ENCODE measurements around the gene MRAP.

DNA sequence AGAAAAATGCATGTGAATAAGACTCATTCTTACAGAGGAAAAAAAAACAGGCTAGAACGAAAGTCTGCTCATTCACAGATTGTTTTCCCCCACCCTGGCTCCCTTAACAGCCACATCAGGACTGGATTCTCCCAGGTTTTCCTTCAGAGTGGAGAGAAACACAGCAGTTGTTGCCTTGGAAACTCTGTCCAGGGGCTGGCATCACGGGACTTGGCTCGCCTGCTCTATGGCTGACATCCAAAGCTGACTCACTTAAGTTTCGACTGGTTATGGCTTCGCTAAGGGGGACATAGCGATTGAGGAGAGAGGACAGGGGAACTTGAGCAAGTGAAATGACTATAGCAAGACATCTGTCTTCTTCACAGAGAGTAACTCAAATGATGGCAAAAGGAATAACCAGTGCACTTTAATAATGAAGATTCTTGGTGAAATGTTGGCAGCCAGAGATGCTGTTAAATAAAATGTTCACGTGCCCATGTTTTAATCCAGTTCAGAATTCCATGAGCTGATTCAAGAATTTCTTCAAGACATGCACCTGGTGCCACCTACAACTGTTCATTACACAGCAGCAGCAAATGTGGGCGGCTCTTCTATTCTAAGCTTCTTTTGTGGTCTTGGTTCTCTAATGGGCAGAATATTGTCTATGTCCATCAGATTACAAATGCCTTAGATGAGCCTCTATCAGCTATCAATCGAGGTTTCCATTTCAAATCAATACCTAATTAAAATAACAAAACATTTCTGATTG, 41.6 kb upstream of the MRAP start:
- TF ChIP-seq, protein P1, sequence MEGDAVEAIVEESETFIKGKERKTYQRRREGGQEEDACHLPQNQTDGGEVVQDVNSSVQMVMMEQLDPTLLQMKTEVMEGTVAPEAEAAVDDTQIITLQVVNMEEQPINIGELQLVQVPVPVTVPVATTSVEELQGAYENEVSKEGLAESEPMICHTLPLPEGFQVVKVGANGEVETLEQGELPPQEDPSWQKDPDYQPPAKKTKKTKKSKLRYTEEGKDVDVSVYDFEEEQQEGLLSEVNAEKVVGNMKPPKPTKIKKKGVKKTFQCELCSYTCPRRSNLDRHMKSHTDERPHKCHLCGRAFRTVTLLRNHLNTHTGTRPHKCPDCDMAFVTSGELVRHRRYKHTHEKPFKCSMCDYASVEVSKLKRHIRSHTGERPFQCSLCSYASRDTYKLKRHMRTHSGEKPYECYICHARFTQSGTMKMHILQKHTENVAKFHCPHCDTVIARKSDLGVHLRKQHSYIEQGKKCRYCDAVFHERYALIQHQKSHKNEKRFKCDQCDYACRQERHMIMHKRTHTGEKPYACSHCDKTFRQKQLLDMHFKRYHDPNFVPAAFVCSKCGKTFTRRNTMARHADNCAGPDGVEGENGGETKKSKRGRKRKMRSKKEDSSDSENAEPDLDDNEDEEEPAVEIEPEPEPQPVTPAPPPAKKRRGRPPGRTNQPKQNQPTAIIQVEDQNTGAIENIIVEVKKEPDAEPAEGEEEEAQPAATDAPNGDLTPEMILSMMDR (IDR thresholded peaks at IDR 0.05; ENCODE audit: low read length), result no peak
- TF ChIP-seq EZH2 (optimal IDR thresholded peaks at IDR 0.05; ENCODE audit: low read depth, low read length) (no peak), EZH2phosphoT487 (IDR thresholded peaks at IDR 0.05; ENCODE audit: low read length) (no peak)
